Stimulated activated CD4-positive, alpha-beta T cell treated with anti-CD3 and anti-CD28 coated beads, Interleukin-4, amount 100 ng/mL, for 48 hours (primary cell): ENCODE results near the gene GANC.

Source experiments
- DNase-seq, 2 donors: peaks; one replicate each; pipeline ENCODE4 v3.0.0-alpha.2; 2020; ENCODE audit warnings: low read depth in 2 of 2

GANC gene

GRCh38 chr15:42348083-42348482 lies 75.1 kb downstream of the GANC start:
- no peak for DNase-seq

- no peak for DNase-seq
Observed at GRCh38 chr15:42349186-42349585, 76.2 kb downstream of the GANC start.

GRCh38 chr15:42352401-42352800 lies 79.4 kb downstream of the GANC start:
- DNase-seq = no peak

- no peak for DNase-seq
Observed at GRCh38 chr15:42353061-42353460, 80.1 kb downstream of the GANC start.

- no peak for DNase-seq
Observed at GRCh38 chr15:42354824-42355223, 81.8 kb downstream of the GANC start.

- DNase-seq = no peak
Observed at GRCh38 chr15:42355291-42355690, 82.3 kb downstream of the GANC start.

- no peak for DNase-seq
Observed at GRCh38 chr15:42356851-42357250, 83.8 kb downstream of the GANC start.

GRCh38 chr15:42358141-42358540 lies 85.1 kb downstream of the GANC start:
- no peak for DNase-seq

- no peak for DNase-seq
Observed at GRCh38 chr15:42359249-42359648, 86.2 kb downstream of the GANC start, which contains the start of gene CAPN3. Gene CAPN3 (plus strand): TSS chr15:42359501. CDS start chr15:42359806, 305 bp downstream.

GRCh38 chr15:42359985-42360384 lies 87.0 kb downstream of the GANC start:
- DNase-seq = no peak

GRCh38 chr15:42360535-42361112 lies 87.6 kb downstream of the GANC start:
- no peak for DNase-seq

- no peak for DNase-seq
Observed at GRCh38 chr15:42363487-42363886, 90.5 kb downstream of the GANC start.

- DNase-seq = no peak
Observed at GRCh38 chr15:42363942-42364341, 90.9 kb downstream of the GANC start.

- DNase-seq = no peak
Observed at GRCh38 chr15:42364529-42364928, 91.5 kb downstream of the GANC start.

GRCh38 chr15:42365921-42366550 lies 93.0 kb downstream of the GANC start:
- no peak for DNase-seq

GRCh38 chr15:42367041-42367440 lies 94.0 kb downstream of the GANC start:
- DNase-seq = no peak

GRCh38 chr15:42368096-42368495 lies 95.1 kb downstream of the GANC start:
- no peak for DNase-seq

- no peak for DNase-seq
Observed at GRCh38 chr15:42371096-42371495, 98.1 kb downstream of the GANC start.

GRCh38 chr15:42373274-42373673 lies 100.3 kb downstream of the GANC start:
- DNase-seq = no peak

GRCh38 chr15:42373936-42374335 lies 100.9 kb downstream of the GANC start:
- no peak for DNase-seq

- no peak for DNase-seq
Observed at GRCh38 chr15:42374810-42375209, 101.8 kb downstream of the GANC start.

- no peak for DNase-seq
Observed at GRCh38 chr15:42375252-42375651, 102.3 kb downstream of the GANC start.

- DNase-seq = no peak
Observed at GRCh38 chr15:42375941-42376340, 102.9 kb downstream of the GANC start.

GRCh38 chr15:42378011-42378410 lies 105.0 kb downstream of the GANC start:
- DNase-seq = no peak
